ENCODE data around the gene KCNN4. TPM values are rescaled to one million over a fixed set of nuclear protein-coding genes. Genes with fewer than 3 reads are reported as not detected.

Gene KCNN4
- total and polyA plus RNA-seq, 2 experiments from 2014 or later, result 0.86 to 3.2 TPM

GRCh38 chr19:43767818-43768217, 13.0 kb downstream of the KCNN4 start:
- H3K27ac Mint-ChIP-seq, result no peak overlapping the region
- TF ChIP-seq POLR2AphosphoS5 (IDR thresholded peaks at IDR 0.05; ENCODE audit: low read depth), result no peak
- TF ChIP-seq ZNF114 (CRISPR knock-in tag; IDR thresholded peaks at IDR 0.05), result no peak
- no peak for TF ChIP-seq ZNF462 (CRISPR knock-in tag; IDR thresholded peaks at IDR 0.05)
- no peak for TF ChIP-seq REST (IDR thresholded peaks at IDR 0.05; ENCODE audit: unreplicated experiment)
- no peak for TF ChIP-seq JUNB (IDR thresholded peaks at IDR 0.05; ENCODE audit: unreplicated experiment)
- TF ChIP-seq ETS1 (IDR thresholded peaks at IDR 0.05), result no peak
- no peak for TF ChIP-seq NANOG (IDR thresholded peaks at IDR 0.05; ENCODE audit: borderline replicate concordance)
- TF ChIP-seq EZH2 (IDR thresholded peaks at IDR 0.05; ENCODE audit: low read depth, unreplicated experiment), result no peak
- TF ChIP-seq STAT1 (IDR thresholded peaks at IDR 0.05; ENCODE audit: unreplicated experiment), result no peak
- TF ChIP-seq CREB1 (CRISPR knock-in tag; IDR thresholded peaks at IDR 0.05; ENCODE audit: low read depth), result no peak
- no peak for TF ChIP-seq ZNF331 (CRISPR knock-in tag; IDR thresholded peaks at IDR 0.05; ENCODE audit: low read depth)
- no peak for TF ChIP-seq EZH2phosphoT487 (IDR thresholded peaks at IDR 0.05; ENCODE audit: unreplicated experiment)
- TF ChIP-seq CTCF (conservative IDR thresholded peaks at IDR 0.05; ENCODE audit: low read depth in 2 of 2), result no peak
- no peaks in the 10 kb centered on the region; the same call in 2 of the 3 replicates for H3K9me3 Mint-ChIP-seq
- H3K36me3 ChIP-seq (ENCODE audit: insufficient read depth), result no peaks in the 10 kb centered on the region
- H3K27ac ChIP-seq (ENCODE audit: low read depth), result no peak overlapping the region
- DNase-seq (ENCODE audit: low spot score) (no peak), ATAC-seq (no peak)
- H3F3A ChIP-seq (replicated peaks; ENCODE audit: low read depth), result no peaks in the 10 kb centered on the region
- H3K27me3 Mint-ChIP-seq (ENCODE audit: insufficient read depth, low read depth, poor library complexity), result peaks cover 28% of the 10 kb centered on the region
- H2AFZ ChIP-seq, result no peak overlapping the region
- H4K20me1 ChIP-seq (replicated peaks; ENCODE audit: insufficient read depth), result no peaks in the 10 kb centered on the region
- H3K27me3 ChIP-seq (ENCODE audit: insufficient read depth), result peaks cover 15% of the 10 kb centered on the region
- peaks cover 13% of the 10 kb centered on the region; the same call in 1 of the 3 replicates for H3K4me1 Mint-ChIP-seq
- no peak overlapping the region for H3K4me2 ChIP-seq
- no peaks in the 10 kb centered on the region for H3K36me3 Mint-ChIP-seq (ENCODE audit: low read depth)
- H3K4me3 Mint-ChIP-seq, result no peak overlapping the region
- H3K4me1 ChIP-seq (ENCODE audit: insufficient read depth), result 0 out of 2 replicates have a peak, but pooled peaks cover under 1% of the 10 kb centered on the region
- no peaks in the 10 kb centered on the region for H3K9me2 ChIP-seq (ENCODE audit: insufficient read depth)
- no peaks in the 10 kb centered on the region for H3K79me2 ChIP-seq (replicated peaks; ENCODE audit: insufficient read depth)
- no peak overlapping the region for H3K4me3 ChIP-seq
